Panc1 (cell line): ENCODE measurements around the gene RBM23. TPM values are rescaled to one million over a fixed set of nuclear protein-coding genes. Genes with fewer than 3 reads are reported as not detected.

Experiments used
- ATAC-seq: fragments of 200-7000 bp; cut with Tn5 transposase; 2 replicates; pipeline ENCODE4 v1.9.1; 2020; ENCODE audit warnings: mild to moderate bottlenecking, moderate library complexity
- BruUV-seq: library from RNA; stranded (reverse); fragments of 400-500 nt; replicated peaks from 2 replicates; lab custom pipeline; 2021; lab: Mats Ljungman, UMichigan
- CTCF ChIA-PET: fragments of 300-600 bp; sonication (Branson Sonifier 250); formaldehyde crosslinking; loops from one replicate; lab custom pipeline; 2022; ENCODE audit warnings: antibody characterized with exemption; lab: Charles Lee
- POLR2A ChIA-PET: fragments of 300-600 bp; sonication (Branson Sonifier 250); formaldehyde crosslinking; loops from one replicate; lab custom pipeline; 2022; ENCODE audit warnings: antibody characterized with exemption; lab: Charles Lee
- DNase-seq: peaks from one replicate; pipeline ENCODE4 v3.0.0-alpha.2; 2010; ENCODE audit warnings: low read depth, low spot score
- H3K27ac ChIP-seq: 2 replicates; pipeline ENCODE4 v1.5.1; 2011; ENCODE audit warnings: mild to moderate bottlenecking, low read length, inconsistent platforms
- H3K27me3 ChIP-seq: fragments of 200-500 bp; sonication (Bioruptor generic); 2 replicates; pipeline ENCODE4 v1.6.0; 2014; ENCODE audit warnings: low read length, inconsistent platforms; ENCODE audit not compliant: control insufficient read depth, insufficient read depth
- H3K36me3 ChIP-seq: fragments of 200-500 bp; sonication (Bioruptor generic); 2 replicates; pipeline ENCODE4 v1.5.1; 2014; ENCODE audit warnings: inconsistent platforms, mild to moderate bottlenecking, low read length, moderate library complexity; ENCODE audit not compliant: control insufficient read depth, insufficient read depth
- H3K4me1 ChIP-seq: 2 replicates; pipeline ENCODE4 v1.5.1; 2011; ENCODE audit warnings: inconsistent platforms, mild to moderate bottlenecking, low read length, moderate library complexity; ENCODE audit not compliant: control insufficient read depth, insufficient read depth
- H3K4me3 ChIP-seq, 2 experiments: 2 replicates each; pipeline ENCODE4 v1.5.1; 2011 to 2012; ENCODE audit warnings: low read depth in 2 of 2, low read length in 2 of 2, mild to moderate bottlenecking in 2 of 2, inconsistent platforms in 1 of 2, moderate library complexity in 1 of 2
- H3K9me3 ChIP-seq: fragments of 200-500 bp; sonication (Bioruptor generic); 2 replicates; pipeline ENCODE4 v1.5.1; 2014; ENCODE audit warnings: low read depth, mild to moderate bottlenecking, inconsistent platforms, low read length, moderate library complexity; ENCODE audit not compliant: control insufficient read depth, insufficient read depth
- CTCF ChIP-seq: fragments of 450-650 bp; IDR thresholded peaks from 2 replicates; pipeline ENCODE4 v1.5.1; 2017; ENCODE audit warnings: mild to moderate bottlenecking
- POLR2AphosphoS5 ChIP-seq: IDR thresholded peaks from 2 replicates; pipeline ENCODE4 v1.6.1; 2012; ENCODE audit warnings: mild to moderate bottlenecking, low read depth, low read length, moderate library complexity
- REST ChIP-seq, 2 experiments: IDR thresholded peaks; 2 replicates each; pipeline ENCODE4 v1.6.1; 2011 to 2012; ENCODE audit warnings: low read depth in 2 of 2, control low read depth in 1 of 2, low read length in 1 of 2, mild to moderate bottlenecking in 1 of 2, moderate library complexity in 1 of 2; ENCODE audit not compliant: insufficient read depth in 1 of 2
- SIN3A ChIP-seq: IDR thresholded peaks from 2 replicates; pipeline ENCODE4 v1.6.1; 2012; ENCODE audit warnings: low read depth, mild to moderate bottlenecking, low read length, moderate library complexity, borderline replicate concordance; ENCODE audit not compliant: insufficient read depth
- TCF7L2 ChIP-seq: IDR thresholded peaks from 2 replicates; pipeline ENCODE4 v1.6.1; 2011; ENCODE audit warnings: mild to moderate bottlenecking, low read depth, low read length, inconsistent platforms
- in situ Hi-C: cut with HindIII; loops from 2 replicates; pipeline ENCODE4 v1.10.0; 2016; ENCODE audit warnings: low sequenced_read_pairs, low pct_unique_long_range_greater_than_20kb
- intact Hi-C: fragments of 100-400 bp; cut with micrococcal nuclease; formaldehyde crosslinking; loops from one replicate; pipeline ENCODE4 v1.10.0; 2022; ENCODE audit not compliant: unreplicated experiment
- total RNA-seq: library from RNA; stranded (reverse); gene quantifications from one replicate; pipeline ENCODE4 v1.2.1, GENCODE V29; 2021; ENCODE audit not compliant: unreplicated experiment

Gene RBM23
- total RNA-seq, 1 experiment from 2014 or later: 47.2 TPM

- H3K27ac ChIP-seq: peak within 1 kb of the TSS; percentile 80
- CTCF ChIA-PET: interaction anchor here (1.0 kb wide), 1 partner anchor 15 kb away, joined by 7 read pairs; no protein-coding TSS in a partner anchor
- in situ Hi-C loops (no loop called here), intact Hi-C loops (no loop called here)
- H3K36me3 ChIP-seq: no peaks in the 10 kb centered on the region; the same call in 1 of the 2 replicates
- H3K9me3 ChIP-seq: no peaks in the 10 kb centered on the region
- H3K4me1 ChIP-seq: peaks cover 8% of the 10 kb centered on the region; the same call in 1 of the 2 replicates
- H3K27me3 ChIP-seq: no peaks in the 10 kb centered on the region
- BruUV-seq: no TSS peak
- POLR2A ChIA-PET: interaction anchor here (0.5 kb wide), 1 partner anchor 48 kb away, joined by 5 read pairs; no protein-coding TSS in a partner anchor
- TF ChIP-seq SIN3A (0 out of 2 replicates have a peak, but pooled peaks have one; percentile 57), POLR2AphosphoS5 (peak; percentile 56; the same call in 1 of the 2 replicates), CTCF (no peak), TCF7L2 (no peak)
- ATAC-seq: peak; percentile 96
- DNase-seq: peak; percentile 86
- H3K4me3 ChIP-seq: peak within 1 kb of the TSS; percentile 67 to 84
Measured at GRCh38 chr14:22871224-22872032, 47.5 kb downstream of the RBM23 start, which contains the start of gene LRP10. LRP10 (plus strand) TSS chr14:22871740; CDS start chr14:22872304, 564 bp downstream.

- ATAC-seq (no peak), DNase-seq (no peak)
- H3K9me3 ChIP-seq: no peaks in the 10 kb centered on the region
- ChIA-PET CTCF (no interaction called here), POLR2A (interaction anchor here (0.5 kb wide), 1 partner anchor 47 kb away, joined by 5 read pairs; no protein-coding TSS in a partner anchor)
- no peaks in the 10 kb centered on the region for H3K27me3 ChIP-seq
- intact Hi-C loops: no loop called here
- peaks cover 8% of the 10 kb centered on the region; the same call in 1 of the 2 replicates for H3K4me1 ChIP-seq
- peak overlapping the region; percentile 67 to 84 for H3K4me3 ChIP-seq
- TF ChIP-seq REST (IDR thresholded peaks at IDR 0.05; ENCODE audit: insufficient read depth in 1 of 2, low read depth in 2 of 2, low read length in 1 of 2): no peak
- no peak for TF ChIP-seq POLR2AphosphoS5
- no peak for TF ChIP-seq CTCF
- TF ChIP-seq TCF7L2: no peak
- TF ChIP-seq SIN3A: no peak
- in situ Hi-C loops: no loop called here
- BruUV-seq: no TSS peak
- no peaks in the 10 kb centered on the region; the same call in 1 of the 2 replicates for H3K36me3 ChIP-seq
- peak overlapping the region; percentile 80 for H3K27ac ChIP-seq
Measured at GRCh38 chr14:22870811-22871223, 48.1 kb downstream of the RBM23 start.
